Stimulated activated CD8-positive, alpha-beta memory T cell treated with anti-CD3 and anti-CD28 coated beads, Interleukin-2, amount 100 ng/mL, for 48 hours (primary cell): ENCODE measurements around the gene TBC1D9.

ENCODE experiments used
- DNase-seq, 2 donors: peaks; one replicate each; pipeline ENCODE4 v3.0.0-alpha.2; 2020; ENCODE audit warnings: low read depth in 2 of 2

Gene TBC1D9

GRCh38 chr4:140617499-140618248 is 138.5 kb downstream of the TBC1D9 start:
- DNase-seq: no peak

GRCh38 chr4:140615451-140615850 is 140.7 kb downstream of the TBC1D9 start:
- DNase-seq: no peak

- no peak for DNase-seq
These were observed 143.8 kb downstream of the TBC1D9 start for GRCh38 chr4:140612357-140612756.

- no peak for DNase-seq
These were observed 144.3 kb downstream of the TBC1D9 start for GRCh38 chr4:140611854-140612253.

- DNase-seq: no peak
These were observed 146.4 kb downstream of the TBC1D9 start for GRCh38 chr4:140609548-140610425.

GRCh38 chr4:140607852-140608251 is 148.3 kb downstream of the TBC1D9 start:
- no peak for DNase-seq

- DNase-seq: no peak
These were observed 151.6 kb downstream of the TBC1D9 start for GRCh38 chr4:140604544-140604943.

- DNase-seq: no peak
These were observed 152.9 kb downstream of the TBC1D9 start for GRCh38 chr4:140603286-140603685.

- DNase-seq: no peak
These were observed 153.5 kb downstream of the TBC1D9 start for GRCh38 chr4:140602714-140603113.

GRCh38 chr4:140600408-140600807 is 155.8 kb downstream of the TBC1D9 start:
- no peak for DNase-seq

GRCh38 chr4:140595065-140595464 is 161.1 kb downstream of the TBC1D9 start:
- no peak for DNase-seq

- DNase-seq: no peak
These were observed 171.7 kb downstream of the TBC1D9 start for GRCh38 chr4:140584439-140584838.

GRCh38 chr4:140581078-140581477 is 175.1 kb downstream of the TBC1D9 start:
- DNase-seq: no peak

- DNase-seq: no peak
These were observed 176.9 kb downstream of the TBC1D9 start for GRCh38 chr4:140579278-140579677.

GRCh38 chr4:140575489-140575888 is 180.7 kb downstream of the TBC1D9 start:
- no peak for DNase-seq

- no peak for DNase-seq
These were observed 184.6 kb downstream of the TBC1D9 start for GRCh38 chr4:140571620-140572019.
